ENCODE results near the gene IGSF9B. TPM values are rescaled to one million over a fixed set of nuclear protein-coding genes. Genes with fewer than 3 reads are reported as not detected.

IGSF9B gene
- total RNA-seq, 1 donor from 2014 or later = 8.4 TPM

- Mint-ChIP-seq H3K4me1 (ENCODE audit: low read depth) (peaks cover 3% of the 10 kb centered on the region), H3K27ac (ENCODE audit: unreplicated experiment) (no peak overlapping the region), H3K4me3 (ENCODE audit: unreplicated experiment) (no peak overlapping the region), H3K27me3 (ENCODE audit: low read depth) (peaks cover 22% of the 10 kb centered on the region), H3K36me3 (ENCODE audit: low read depth) (no peaks in the 10 kb centered on the region), H3K9me3 (ENCODE audit: low read depth) (no peaks in the 10 kb centered on the region)
- no peak for DNase-seq (ENCODE audit: low spot score)
- no peak for TF ChIP-seq CTCF (IDR thresholded peaks at IDR 0.05)
Measured at GRCh38 chr11:134001596-134001995, 44.8 kb upstream of the IGSF9B start.

GRCh38 chr11:134001088-134001487 is 44.3 kb upstream of the IGSF9B start:
- H3K36me3 Mint-ChIP-seq (ENCODE audit: low read depth) = no peaks in the 10 kb centered on the region
- H3K27ac Mint-ChIP-seq (ENCODE audit: unreplicated experiment) = no peak overlapping the region
- H3K27me3 Mint-ChIP-seq (ENCODE audit: low read depth) = peaks cover 27% of the 10 kb centered on the region
- no peak overlapping the region for H3K4me3 Mint-ChIP-seq (ENCODE audit: unreplicated experiment)
- DNase-seq (ENCODE audit: low spot score) = no peak
- peaks cover 3% of the 10 kb centered on the region for H3K4me1 Mint-ChIP-seq (ENCODE audit: low read depth)
- H3K9me3 Mint-ChIP-seq (ENCODE audit: low read depth) = no peaks in the 10 kb centered on the region
- TF ChIP-seq CTCF (IDR thresholded peaks at IDR 0.05) = no peak

- no peak for TF ChIP-seq CTCF (IDR thresholded peaks at IDR 0.05)
- Mint-ChIP-seq H3K4me3 (ENCODE audit: unreplicated experiment) (no peak overlapping the region), H3K27me3 (ENCODE audit: low read depth) (peaks cover 32% of the 10 kb centered on the region), H3K36me3 (ENCODE audit: low read depth) (no peaks in the 10 kb centered on the region), H3K9me3 (ENCODE audit: low read depth) (no peaks in the 10 kb centered on the region), H3K27ac (ENCODE audit: unreplicated experiment) (no peak overlapping the region), H3K4me1 (ENCODE audit: low read depth) (peaks cover 1% of the 10 kb centered on the region)
- no peak for DNase-seq (ENCODE audit: low spot score)
Measured at GRCh38 chr11:133999355-133999754, 42.6 kb upstream of the IGSF9B start.

DNA sequence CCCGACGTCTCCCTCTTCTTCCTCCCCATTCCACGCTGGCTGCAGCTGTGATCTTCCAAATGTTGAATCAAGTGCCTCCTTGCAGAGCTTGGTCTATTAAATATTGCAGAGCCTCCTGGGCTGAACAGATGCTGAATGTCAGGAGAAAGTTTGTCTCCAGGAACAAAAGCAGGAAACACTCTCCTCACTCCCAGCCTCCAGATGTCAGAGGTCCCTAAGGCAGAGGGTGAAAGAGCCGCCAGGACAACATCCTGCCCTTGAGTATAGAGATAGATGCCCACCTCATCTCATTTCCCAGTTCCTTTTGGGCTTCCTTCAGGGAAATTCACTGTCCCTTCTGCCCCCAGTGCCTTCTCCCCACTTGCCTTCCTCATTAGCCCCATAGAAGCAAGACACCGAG is 40.8 kb upstream of the IGSF9B start:
- Mint-ChIP-seq H3K27ac (ENCODE audit: unreplicated experiment) (no peak overlapping the region), H3K9me3 (ENCODE audit: low read depth) (no peaks in the 10 kb centered on the region), H3K4me3 (ENCODE audit: unreplicated experiment) (no peak overlapping the region), H3K36me3 (ENCODE audit: low read depth) (no peaks in the 10 kb centered on the region), H3K27me3 (ENCODE audit: low read depth) (peaks cover 30% of the 10 kb centered on the region), H3K4me1 (ENCODE audit: low read depth) (no peaks in the 10 kb centered on the region)
- no peak for DNase-seq (ENCODE audit: low spot score)
- TF ChIP-seq CTCF (IDR thresholded peaks at IDR 0.05) = no peak

- H3K4me1 Mint-ChIP-seq (ENCODE audit: low read depth) = no peaks in the 10 kb centered on the region
- H3K36me3 Mint-ChIP-seq (ENCODE audit: low read depth) = no peaks in the 10 kb centered on the region
- no peaks in the 10 kb centered on the region for H3K9me3 Mint-ChIP-seq (ENCODE audit: low read depth)
- no peak overlapping the region for H3K27ac Mint-ChIP-seq (ENCODE audit: unreplicated experiment)
- no peak for TF ChIP-seq CTCF (IDR thresholded peaks at IDR 0.05)
- DNase-seq (ENCODE audit: low spot score) = no peak
- H3K27me3 Mint-ChIP-seq (ENCODE audit: low read depth) = peaks cover 37% of the 10 kb centered on the region
- no peak overlapping the region for H3K4me3 Mint-ChIP-seq (ENCODE audit: unreplicated experiment)
Measured at GRCh38 chr11:133996671-133997070, 39.9 kb upstream of the IGSF9B start.

Measured in chondrocyte (in vitro differentiated cells).